Measurements from ENCODE around the gene AGAP1.

DNA sequence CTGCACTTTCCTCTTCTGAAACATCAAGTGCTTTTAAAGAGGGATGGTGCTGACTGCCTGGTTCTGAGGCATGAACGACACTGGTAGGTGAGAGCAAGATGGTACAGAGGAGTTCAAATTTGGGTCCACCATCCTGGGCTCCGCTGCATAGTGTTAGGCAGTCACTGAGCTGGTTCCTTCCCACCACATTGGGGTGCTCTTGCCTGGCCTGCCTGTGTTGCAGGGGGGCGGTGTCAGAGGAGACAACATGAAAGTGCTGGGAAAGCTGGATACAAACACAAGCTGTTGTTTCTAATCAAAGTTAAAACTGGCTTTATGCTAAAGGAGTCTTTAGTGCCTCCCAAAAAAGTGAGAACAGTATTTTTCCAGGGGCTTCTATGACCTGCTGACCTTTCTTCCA, 416.2 kb downstream of the AGAP1 start:
- no peak for TF ChIP-seq EZH2 (IDR thresholded peaks at IDR 0.05; ENCODE audit: insufficient read depth, low read length)
- TF ChIP-seq, protein P1, sequence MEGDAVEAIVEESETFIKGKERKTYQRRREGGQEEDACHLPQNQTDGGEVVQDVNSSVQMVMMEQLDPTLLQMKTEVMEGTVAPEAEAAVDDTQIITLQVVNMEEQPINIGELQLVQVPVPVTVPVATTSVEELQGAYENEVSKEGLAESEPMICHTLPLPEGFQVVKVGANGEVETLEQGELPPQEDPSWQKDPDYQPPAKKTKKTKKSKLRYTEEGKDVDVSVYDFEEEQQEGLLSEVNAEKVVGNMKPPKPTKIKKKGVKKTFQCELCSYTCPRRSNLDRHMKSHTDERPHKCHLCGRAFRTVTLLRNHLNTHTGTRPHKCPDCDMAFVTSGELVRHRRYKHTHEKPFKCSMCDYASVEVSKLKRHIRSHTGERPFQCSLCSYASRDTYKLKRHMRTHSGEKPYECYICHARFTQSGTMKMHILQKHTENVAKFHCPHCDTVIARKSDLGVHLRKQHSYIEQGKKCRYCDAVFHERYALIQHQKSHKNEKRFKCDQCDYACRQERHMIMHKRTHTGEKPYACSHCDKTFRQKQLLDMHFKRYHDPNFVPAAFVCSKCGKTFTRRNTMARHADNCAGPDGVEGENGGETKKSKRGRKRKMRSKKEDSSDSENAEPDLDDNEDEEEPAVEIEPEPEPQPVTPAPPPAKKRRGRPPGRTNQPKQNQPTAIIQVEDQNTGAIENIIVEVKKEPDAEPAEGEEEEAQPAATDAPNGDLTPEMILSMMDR (IDR thresholded peaks at IDR 0.05; ENCODE audit: insufficient read depth, low read depth, low read length): no peak
